GM21737 (cell line): ENCODE data around the gene OR13C5.
"Not testable (repeated sequence)": the region's sequence is repeated elsewhere in the genome, so short reads cannot be mapped to it uniquely, and the experiment has no call there.

Experiments used
- ATAC-seq: cut with Tn5 transposase; IDR thresholded peaks from one replicate; pipeline ENCODE4 v1.9.1; 2021; ENCODE audit warnings: mild to moderate bottlenecking, moderate library complexity; ENCODE audit not compliant: unreplicated experiment

The OR13C5 gene, protein sequence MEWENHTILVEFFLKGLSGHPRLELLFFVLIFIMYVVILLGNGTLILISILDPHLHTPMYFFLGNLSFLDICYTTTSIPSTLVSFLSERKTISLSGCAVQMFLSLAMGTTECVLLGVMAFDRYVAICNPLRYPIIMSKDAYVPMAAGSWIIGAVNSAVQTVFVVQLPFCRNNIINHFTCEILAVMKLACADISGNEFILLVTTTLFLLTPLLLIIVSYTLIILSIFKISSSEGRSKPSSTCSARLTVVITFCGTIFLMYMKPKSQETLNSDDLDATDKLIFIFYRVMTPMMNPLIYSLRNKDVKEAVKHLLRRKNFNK

DNA sequence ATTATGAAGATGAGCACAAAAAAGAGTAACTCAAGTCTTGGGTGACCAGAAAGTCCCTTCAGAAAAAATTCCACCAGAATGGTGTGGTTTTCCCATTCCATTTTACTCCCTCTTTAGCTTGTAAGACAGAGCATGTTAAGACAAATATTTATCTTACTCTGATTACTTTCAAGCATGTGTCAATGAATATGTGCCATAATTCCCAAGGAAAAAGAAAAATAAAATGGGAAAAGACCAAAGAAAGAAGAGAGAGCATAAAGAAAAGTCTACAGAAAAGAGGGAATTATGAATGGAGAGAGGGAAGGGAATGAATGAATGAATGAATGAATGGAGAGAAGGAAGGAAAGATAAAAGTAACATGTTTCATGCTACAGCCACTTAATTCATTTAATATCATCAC, at the start of gene OR13C5:
Gene OR13C5 (minus strand): TSS at position 101 of the 400 bp plus-strand sequence. CDS start 0 bp downstream, at position 101.
- ATAC-seq, result not testable (repeated sequence)

GRCh38 chr9:104635456-104635855, 36.2 kb upstream of the OR13C5 start:
- ATAC-seq, result no peak

- ATAC-seq, result no peak
These were observed 34.8 kb upstream of the OR13C5 start for GRCh38 chr9:104633976-104634520.

- ATAC-seq, result not testable (repeated sequence)
These were observed 26.8 kb upstream of the OR13C5 start for GRCh38 chr9:104625964-104626363.

- no peak for ATAC-seq
These were observed 18.9 kb upstream of the OR13C5 start, which contains the start of gene OR13C9 for GRCh38 chr9:104618104-104618503. Gene OR13C9 (minus strand): TSS chr9:104618204. CDS start chr9:104618204, 0 bp downstream.

DNA sequence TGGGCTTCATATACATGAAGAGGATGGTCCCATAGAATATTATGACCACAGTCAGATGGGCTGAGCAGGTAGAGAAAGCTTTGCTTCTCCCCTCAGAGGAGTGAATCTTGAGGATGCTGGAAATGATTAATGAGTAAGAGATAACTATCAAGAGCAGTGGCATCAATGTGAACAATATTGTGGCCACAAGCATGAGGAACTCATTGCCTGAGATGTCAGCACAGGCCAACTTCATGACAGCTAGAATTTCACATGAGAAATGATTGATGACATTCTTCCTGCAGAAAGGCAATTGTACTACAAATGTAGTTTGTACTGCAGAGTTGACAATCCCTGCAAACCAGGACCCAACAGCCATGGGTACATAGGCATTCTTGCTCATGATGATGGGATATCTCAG, 18.2 kb upstream of the OR13C5 start:
- no peak for ATAC-seq

GRCh38 chr9:104611213-104611612, 12.0 kb upstream of the OR13C5 start:
- ATAC-seq, result no peak

GRCh38 chr9:104608336-104608735, 9.1 kb upstream of the OR13C5 start:
- ATAC-seq, result no peak

GRCh38 chr9:104606152-104606551, 6.9 kb upstream of the OR13C5 start:
- ATAC-seq, result no peak

DNA sequence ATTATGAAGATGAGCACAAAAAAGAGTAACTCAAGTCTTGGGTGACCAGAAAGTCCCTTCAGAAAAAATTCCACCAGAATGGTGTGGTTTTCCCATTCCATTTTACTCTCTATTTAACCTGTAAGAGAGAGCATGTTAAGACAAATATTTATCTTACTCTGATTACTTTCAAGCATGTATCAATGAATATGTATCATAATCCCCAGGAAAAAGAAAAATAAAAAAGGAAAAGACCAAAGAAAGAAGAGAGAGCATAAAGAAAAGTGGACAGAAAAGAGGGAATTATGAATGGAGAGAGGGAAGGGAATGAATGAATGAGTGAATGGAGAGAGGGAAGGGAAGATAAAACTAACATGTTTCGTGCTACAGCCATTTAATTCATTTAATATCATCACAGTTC, 6.3 kb upstream of the OR13C5 start, which contains the start of gene OR13C2:
Gene OR13C2 (minus strand): TSS at position 101 of the 400 bp plus-strand sequence. CDS start 0 bp downstream, at position 101.
- not testable (repeated sequence) for ATAC-seq

GRCh38 chr9:104604801-104605200, 5.6 kb upstream of the OR13C5 start:
- ATAC-seq, result no peak

GRCh38 chr9:104598749-104599148, 464 bp downstream of the OR13C5 start:
- not testable (repeated sequence) for ATAC-seq

DNA sequence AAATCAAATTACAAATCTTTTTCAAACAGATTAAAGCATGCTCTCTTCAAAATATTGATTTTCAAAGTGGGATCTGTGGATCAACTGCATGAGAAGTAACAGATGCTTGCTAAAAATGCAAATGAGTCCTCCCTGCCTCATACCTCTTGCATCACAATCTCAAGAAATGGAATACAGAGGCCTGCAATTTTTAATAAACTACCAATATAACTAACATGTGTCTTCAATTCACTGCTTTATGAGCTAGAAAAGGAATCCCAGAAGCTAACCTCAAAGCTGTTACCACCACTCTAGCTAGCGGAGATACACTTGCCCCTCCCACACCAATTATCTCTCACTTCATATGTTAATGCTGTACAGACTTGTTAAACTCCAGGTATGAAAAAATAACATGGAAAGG, 9.6 kb downstream of the OR13C5 start:
- no peak for ATAC-seq

DNA sequence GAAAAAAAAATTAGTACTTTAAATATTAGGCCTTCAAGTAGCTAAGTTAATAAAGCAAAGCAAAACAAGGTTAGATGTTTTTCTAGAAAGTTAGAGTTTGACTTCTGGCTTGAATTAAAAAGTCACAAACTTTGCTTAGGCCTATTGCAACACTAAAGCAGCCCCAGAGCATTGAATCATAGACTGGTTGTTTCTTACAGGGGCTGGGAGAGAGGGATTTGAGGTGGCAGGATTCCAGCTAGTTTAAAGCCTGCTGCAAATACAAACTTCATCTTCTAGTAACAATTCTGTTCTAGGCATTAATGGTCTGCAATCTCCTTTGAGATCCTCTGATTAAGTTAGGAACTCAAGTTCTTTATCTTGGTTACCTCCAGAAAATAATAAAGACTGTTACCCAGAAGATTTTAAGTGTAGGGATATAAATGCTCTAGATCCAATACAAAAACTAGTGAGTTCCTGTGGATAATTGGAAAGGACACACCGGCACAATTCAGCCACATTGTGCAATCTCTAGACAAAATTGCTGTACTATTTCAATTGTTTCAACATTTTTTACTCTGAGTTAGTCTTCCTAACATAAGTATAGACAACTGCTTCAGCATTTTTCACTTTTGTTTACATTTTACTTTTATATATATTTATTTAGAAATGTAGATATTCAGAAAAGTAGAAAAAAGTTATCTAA, 12.6 kb downstream of the OR13C5 start:
- ATAC-seq, result no peak

DNA sequence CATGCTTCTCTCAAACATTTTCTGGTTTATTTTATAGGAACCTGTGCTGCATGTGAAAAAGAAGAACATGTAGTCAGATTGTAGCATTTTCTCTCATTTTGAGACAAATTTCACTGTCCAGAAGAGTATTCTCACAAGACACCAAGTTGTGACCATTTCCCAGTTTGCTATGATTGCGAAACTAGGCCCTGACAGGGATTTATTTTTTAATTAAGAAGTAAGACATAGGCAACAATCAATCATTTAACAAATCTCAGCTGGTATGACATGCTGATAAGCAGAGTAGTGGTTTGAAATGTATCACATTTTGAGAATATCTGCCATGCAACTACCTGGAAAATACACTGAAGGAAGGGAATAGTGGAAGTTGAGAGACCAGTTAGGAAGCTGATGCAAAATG, 18.7 kb downstream of the OR13C5 start:
- ATAC-seq, result no peak

DNA sequence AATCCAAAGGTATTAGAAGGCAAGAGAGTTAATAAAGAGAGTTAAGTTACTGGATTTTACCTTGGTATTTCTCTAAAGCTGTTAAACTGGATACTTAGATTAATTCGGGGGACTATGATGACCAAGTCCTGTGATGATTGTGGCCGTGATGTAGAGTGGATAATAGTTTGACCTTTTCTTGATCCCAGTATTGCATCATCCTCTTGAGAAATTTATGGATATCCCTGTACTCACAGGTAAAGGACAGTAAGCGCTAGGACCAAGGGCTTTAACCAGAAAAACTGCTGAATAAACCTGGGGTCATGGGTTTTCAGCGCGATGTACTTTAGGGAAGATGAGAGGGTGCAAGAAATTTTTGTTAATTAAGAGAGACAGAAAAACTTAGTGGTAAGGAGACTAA, 21.9 kb downstream of the OR13C5 start:
- no peak for ATAC-seq

- ATAC-seq, result no peak
These were observed 23.8 kb downstream of the OR13C5 start for GRCh38 chr9:104575456-104575855.

GRCh38 chr9:104572612-104573011, 26.6 kb downstream of the OR13C5 start:
- no peak for ATAC-seq

GRCh38 chr9:104568868-104569267, 30.3 kb downstream of the OR13C5 start, which contains the start of gene OR13C8:
Gene OR13C8 (plus strand): TSS chr9:104569168. CDS start chr9:104569168, 0 bp downstream.
- ATAC-seq, result no peak

GRCh38 chr9:104564358-104564757, 34.9 kb downstream of the OR13C5 start:
- ATAC-seq, result no peak

DNA sequence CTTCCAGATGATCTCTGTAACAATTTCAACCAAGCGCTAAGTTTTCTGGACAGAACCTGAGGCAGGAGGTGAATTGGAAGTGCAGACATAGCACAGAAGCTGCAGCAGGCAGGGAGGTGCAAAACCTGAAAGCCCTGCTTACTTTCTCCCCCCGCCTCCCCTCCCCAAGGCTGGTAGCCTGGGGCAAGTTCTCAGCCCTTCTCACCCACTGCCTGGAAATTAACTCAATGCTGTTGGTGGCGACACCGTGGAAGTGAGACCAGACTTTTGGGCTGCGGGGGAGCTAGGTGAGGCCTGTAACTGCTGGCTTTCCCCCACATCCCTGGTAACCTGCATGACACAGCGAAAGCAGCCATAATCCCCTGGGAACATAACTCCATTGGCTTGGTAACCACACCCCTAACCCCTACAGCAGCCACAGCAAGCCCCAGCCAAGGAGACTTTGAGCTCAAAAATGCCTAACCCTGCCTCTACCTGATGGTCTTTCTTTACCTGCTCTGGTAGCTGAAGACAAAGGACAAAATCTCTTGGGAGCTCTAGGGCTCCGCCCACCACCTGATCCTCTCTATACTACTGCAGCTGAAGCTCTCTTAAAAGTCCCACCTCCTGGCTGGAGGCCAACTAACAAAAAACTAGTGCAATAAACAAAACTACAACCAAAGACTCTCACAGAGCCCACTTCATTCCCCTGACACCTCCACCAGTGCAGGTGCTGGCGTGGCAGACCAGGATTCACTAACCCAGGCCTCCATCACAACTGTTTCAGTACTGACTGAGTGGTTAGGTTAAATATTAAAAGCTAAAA, 42.2 kb downstream of the OR13C5 start:
- ATAC-seq, result no peak
